GM19372 (cell line): ENCODE results near the gene IRF4.

Experiments
- ATAC-seq: cut with Tn5 transposase; IDR thresholded peaks from one replicate; pipeline ENCODE4 v1.9.1; 2021; ENCODE audit warnings: mild to moderate bottlenecking, low read depth, moderate library complexity; ENCODE audit not compliant: unreplicated experiment

The IRF4 gene

DNA sequence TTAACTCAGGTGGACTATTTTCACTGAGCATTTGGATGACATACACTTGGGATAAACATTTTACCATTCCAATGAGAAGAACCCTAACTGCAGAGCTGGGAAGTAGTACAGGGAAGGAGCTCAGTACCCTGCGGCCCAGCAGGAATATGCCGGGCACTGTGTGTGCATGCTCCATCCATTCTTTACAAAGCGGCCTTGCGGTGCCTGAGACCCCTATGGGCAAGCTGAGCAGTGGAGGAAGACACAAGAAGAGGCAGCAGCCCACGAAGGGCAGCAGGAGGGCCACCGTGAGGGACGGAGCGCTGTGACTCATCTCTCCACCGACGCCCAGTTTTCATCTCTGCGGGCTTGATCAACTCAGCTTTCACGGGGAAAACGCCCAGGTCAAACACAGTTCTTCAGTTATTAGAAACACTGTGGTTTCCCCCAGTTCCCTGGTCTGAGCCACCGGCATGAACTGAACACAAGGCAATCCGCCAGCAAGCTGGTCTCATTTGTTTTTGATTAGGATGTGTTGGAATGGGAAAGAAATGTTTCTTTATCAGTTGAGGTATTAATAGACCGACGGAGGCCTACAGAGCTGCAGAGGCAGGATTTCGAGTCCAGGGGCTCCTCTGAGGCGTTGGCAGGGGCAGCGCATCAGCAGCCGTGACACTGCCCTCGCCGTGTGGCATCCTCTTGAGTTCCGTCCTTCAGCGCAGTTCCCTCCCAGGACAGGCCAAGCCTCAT is 44.9 kb downstream of the IRF4 start:
- ATAC-seq: no peak

DNA sequence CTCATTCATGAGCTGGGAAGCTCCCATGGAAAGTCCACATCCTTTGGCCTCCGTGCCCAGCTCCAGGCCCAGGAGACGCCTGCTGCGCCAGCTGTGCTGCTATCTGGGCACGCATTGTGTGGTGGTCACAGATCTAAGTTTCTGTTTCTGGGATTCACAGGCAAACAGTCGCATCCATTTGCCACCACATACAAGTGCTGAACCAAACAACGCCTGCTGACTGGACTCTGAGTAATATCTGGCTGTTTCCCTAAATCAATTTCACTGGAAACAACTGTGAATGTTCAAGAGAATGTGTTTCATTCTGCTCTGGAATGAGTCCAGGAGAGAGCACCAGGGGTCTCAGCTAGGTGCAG is 45.5 kb downstream of the IRF4 start:
- ATAC-seq: no peak

DNA sequence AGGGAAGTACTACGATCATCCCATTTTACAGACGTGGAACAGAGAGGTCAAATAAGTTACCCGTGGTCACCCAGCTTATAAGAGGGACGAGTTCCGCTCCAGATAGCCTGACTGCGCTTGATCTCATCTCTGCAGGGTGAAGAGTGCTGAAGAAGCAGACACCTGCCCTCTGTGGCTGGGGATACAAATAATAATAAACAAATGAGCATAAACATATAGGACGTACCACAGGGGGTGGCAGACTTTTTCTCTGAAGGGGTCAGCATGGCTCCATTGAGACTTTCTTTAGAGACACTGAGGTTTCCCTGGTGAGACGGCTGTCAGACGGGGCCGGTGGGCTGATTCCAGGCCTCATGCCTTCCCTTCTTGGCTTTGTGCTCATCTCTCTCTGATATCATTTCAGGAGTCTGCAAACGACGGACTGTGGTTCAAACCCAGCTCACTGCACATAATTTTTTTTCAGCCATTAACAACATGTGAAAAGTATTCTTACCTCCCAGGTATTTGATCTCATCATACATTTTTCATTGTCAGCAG is 47.1 kb downstream of the IRF4 start:
- no peak for ATAC-seq

DNA sequence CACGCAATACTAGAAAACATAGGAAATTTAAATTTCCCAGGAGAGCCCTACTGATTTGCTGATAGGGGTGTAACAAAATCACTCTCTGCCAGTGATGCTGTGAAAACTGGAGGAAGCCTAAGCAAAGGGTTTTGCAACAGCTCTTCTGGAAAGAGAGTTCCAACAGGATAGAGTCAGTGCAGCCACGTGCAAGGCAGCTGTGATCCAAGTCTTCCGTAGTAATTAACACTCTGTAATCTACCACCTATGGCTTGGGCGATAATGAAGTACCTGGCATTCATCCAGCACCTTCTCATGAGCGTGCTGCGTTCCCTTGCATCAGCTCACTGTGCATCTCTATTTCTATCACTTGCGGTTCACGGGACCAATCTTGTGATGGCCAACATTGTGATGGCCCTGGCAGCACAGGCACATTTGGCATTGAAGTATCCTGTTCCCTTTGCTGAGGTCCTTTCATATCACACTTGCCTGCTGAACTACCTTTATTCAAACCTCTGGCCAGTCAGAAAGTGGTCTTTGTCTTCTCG is 48.2 kb downstream of the IRF4 start:
- no peak for ATAC-seq

DNA sequence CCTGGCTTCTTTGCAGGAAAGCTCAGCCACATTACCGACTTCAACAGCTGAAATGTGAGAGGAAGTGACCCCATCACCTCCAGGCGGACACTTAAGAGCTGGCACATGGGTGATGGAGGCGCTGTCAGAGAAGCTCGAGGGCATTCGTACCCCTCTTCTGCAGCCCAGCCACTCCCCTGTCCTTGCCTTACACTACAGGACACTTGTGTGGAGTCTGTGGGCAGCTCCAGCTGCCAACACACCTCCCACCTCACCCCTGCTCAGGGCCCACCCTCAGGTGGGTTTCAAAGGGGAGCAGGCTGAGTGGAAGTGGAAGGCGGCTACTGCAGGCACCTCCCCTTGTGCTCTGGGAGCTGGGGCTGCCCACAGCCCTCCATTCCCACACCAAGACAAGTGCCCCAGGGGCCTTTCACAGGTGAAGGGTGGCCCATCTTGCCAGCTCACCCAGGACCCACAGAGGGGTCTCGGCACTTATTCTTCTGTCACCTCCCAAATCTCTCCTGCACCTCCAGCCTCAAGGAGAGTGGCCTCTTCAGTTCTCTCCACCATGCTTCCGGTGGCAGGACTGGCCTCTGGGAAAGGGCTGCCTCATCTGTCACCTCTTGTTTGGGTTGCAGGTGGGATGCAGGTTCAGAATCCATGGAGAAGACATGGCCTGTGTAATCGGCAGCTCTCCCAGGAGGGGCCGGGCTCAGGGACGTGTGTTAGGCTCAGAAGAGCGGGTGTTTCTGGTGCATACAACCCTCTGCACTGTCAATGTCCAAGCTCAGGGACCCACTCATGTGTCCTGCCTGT is 49.8 kb downstream of the IRF4 start:
- no peak for ATAC-seq

DNA sequence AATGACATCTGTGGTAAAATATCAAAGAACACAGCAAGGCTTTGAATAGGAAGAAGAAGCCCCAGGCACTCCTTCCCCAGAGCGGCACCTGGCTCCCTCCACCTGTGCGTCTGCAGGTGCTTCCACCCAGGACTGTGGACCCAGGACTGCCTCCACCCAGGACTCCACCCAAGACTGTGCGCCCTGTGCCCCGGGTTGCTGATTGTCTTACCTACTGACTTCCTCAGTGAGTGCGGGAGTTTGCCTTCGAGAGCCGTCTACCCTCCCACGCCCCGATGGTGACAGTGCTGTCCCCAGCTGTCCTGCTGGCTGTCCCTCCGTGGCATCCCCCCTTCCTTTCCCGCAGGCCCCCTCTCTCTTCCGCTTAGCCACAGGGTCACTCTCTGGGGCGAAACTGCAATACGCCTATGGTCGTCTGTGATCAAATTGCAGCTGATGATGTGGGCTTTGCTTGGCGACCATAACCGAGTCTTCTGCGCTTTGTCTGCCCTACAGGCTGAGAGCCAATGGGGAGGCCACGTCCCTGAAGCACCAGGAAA is 52.1 kb downstream of the IRF4 start:
- ATAC-seq: no peak

DNA sequence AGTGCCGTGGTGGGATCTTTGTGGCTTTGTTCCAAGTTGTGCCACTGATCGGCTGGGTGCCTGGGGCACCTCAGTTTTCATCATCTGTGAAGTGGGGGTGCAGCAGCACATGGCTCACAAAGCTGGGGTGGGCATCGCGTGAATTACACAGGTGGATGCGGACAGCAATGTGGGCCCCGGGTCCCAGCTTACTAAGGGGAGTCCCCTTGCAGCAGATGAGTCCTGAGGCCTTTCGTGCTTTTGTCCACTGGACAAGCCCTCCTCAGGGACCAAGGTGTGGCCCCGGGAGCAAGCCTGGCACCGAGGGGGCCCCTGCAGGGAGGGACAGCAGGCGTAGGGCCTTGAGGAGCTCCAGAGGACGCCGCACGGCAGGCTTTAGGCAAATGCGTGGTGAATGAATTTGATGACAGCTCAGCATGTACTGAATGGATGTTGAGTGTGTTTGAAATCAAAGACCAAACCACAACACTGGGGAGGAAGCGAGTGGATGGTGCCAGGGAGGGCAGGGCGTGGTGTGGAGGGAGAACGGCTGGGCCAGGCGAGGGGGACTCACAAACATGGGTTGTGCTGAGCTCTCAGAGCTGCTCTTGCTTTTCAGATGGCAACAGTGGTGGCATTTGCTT is 53.2 kb downstream of the IRF4 start:
- ATAC-seq: no peak

DNA sequence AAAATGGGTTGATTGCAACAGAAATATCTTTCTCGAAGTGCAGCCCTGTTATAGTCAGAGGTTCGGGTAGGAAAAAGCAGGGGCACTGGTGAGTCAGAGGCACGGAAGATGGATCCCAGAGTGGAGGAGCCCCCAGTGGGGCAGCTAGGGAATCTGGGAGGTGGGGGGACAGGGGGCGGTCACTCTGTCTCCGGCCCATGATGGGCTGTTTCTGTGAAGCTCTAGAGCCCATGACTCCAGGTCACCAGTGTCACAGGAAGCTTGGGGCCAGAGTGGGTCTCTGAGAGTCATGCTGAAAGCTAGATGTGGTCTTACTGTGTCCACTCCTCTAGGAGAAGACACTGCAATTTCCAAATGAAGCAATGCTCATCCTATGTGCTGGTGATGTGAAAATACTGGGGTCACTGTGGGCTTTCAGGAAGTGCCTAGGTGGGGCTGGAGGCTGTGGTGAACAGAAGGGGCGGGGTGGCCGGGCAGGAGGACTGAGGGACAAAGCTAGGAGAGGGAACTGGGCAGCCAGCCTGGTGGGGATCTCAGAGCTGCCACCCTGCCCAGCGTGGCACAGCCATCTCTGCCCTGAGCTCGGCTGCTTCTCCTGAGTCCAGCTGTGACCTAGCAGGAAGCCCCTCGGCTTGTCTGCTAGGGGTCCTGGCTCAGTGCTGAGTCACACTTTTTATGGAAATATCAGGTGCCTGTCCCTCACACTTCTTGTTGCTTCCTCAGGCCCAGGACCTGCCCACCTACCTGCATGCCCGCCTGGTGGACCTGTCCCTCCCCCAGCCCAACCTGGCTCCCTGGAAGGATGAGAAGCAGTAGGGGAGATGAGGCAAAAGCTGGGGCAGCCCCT is 54.2 kb downstream of the IRF4 start:
- no peak for ATAC-seq

DNA sequence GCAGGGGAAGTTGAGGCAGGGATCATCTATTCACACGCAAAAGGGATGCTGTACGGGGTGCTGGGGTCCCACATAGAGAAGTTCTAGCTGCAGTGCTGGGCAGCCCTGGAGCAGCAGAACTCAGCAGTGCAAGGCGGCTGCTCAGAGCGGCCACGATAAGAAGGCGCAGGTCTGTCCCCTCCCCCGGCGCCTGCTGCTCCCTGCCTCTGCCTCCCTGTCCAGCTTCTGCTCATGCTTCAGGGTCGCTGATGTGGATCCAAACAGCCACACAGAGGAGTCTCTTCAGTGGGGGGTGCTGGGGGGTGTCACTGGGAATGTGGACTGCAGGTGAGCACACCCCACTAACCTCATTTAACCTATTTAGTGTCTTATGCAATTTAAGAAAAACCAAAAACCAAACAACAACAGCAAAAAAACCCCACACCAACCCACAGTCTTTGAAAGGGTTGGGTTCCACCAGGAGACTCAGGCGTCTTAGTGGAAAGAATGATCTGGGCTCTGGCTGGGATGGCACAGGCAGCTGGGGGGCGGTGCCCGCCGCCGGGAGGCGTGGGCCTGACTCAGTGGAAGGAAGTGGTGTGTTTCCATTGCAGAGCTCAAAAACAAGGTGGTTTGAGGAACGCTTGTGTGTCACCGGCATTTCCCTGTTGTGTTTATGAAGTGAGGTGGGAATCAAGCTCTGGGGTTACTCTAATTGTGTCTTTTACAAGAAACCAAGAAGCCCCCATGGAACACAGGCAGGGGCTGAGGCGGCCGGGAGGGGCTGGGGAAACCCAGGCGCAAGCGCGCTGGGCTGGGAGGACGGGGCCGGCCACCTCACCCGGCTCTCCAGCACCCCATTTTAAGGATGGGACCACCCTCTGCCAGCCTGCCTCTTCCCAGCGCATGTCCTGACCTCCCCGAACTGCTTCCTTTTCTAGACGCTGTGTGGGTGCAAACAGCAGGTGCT is 55.1 kb downstream of the IRF4 start:
- no peak for ATAC-seq

DNA sequence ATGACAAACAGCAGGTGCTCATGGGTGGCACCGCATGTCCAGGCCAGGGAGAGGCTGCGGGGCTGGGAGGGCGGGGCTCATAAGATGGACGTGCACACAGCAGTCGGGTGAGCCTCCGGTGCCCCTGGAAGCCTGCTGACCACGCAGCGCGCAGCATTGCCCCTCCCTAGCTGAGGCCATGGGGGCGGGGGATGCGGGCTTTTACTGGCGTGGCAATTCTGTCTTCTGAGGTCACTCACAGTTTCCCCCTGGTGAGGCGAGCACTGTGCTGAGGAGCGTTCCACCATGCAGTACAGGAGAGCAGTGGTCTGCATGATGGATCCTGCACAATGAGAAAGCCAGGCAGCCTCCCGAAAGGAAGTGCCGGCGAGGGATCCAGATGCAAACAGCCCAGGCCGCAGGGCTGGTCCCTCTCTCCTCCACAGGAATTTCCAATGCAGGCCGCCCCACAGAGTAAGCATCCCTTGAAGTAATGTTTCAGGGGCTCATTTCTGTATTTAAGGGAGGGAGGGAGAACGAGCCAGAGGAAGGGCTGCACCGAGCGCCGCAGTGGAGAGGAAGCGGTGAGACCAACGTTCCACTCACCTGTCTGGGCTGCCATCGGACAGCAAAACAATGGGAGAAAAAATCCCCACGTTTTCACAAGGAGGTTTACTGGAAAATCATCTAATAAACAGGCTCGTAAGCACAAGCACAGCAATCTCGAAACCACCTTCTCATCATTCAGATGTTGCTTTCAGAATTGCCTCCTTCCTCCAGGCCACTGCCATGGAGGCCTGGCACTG is 56.0 kb downstream of the IRF4 start:
- no peak for ATAC-seq

DNA sequence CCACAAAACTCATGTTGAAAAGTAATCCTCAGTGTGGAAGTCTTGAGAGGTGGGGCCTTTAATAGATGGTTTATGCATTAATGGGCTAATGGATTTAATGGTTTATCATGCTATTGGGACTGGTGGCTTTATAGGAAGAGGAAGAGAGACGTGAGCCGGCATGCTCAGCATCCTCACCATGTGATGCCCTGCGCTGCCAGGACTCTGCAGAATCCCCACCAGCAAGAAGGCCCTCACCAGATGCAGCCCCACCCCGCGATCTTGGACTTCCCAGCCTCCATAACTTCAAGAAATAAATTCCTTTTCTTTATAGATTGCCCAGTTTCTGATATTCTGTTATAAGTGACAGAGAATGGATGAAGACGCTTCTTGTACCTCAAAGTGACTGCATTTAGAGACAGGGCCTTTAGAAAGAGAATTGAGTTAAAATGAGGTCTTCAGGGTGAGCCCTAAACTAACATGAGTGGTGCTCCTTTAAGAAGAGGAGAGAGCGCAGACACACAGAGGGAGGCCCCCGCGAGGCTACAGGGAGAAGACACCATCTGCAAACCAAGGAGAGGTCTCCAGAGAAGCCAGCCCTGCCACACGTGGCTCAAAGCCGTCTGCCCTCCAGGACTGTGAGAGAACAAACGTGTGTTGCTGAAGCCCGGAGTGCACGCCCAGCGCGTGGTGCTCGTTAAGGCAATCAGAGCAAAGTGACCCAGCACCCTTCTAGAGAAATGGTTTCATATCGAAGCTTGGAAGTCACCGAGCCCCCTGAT is 56.9 kb downstream of the IRF4 start:
- ATAC-seq: no peak

DNA sequence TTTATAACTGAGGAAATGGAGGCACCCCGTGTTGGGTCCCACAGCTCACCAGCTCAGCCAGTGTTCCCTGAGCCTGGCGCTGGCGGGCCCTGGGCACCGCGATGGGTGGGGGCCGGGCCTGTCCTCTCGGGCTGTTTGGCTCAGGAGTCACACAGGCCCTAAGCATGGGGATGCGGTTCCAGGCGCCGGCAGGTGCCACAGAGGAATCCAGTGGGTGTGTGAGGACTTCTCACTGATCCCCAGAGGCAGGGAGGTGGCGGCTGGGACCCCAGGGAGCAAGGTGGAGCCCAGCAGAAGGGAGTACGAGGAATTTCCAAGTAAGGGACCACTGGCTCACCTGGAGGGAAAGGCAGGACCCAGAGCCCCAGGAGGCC is 57.5 kb downstream of the IRF4 start:
- ATAC-seq: no peak

DNA sequence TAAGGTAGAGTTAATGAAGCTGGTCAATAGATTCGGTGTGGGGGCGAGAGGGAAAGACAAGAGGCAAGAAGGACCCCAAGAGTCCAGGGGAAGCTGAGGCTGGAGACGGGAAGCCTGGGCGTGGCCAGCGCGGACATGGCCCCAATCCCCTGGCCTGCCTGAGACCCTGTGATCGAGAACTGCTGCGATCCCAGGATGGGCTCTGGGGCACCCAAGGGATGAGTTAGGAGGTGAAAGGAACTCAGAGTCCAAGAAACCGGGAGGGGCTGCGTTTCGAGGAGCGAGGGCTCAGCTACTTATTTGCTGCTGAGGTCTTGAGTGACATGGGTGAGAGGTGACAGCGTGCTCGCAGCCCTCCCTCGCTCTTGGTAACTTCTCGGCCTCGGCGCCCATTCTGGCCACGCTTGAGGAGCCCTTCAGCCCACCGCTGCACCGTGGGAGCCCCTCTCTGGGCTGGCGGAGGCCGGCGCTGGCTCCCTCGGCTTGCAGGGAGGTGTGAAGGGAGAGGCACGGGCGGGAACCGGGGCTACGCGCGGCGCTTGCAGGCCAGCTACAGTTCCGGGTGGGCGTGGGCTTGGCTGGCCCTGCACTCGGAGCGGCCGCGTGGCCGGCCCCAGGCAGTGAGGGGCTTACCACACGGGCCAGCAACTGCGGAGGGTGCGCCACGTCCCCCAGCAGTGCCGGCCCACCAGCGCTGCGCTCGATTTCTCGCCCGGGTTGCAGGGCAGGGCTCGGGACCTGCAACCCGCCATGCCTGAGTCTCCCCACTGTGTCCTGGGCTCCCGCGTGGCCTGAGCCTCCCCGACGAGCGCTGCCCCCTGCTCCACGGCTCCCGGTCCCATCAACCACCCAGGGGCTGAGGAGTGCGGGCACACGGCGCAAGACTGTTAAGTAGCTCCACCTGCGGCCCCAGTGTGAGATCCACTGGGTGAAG is 58.2 kb downstream of the IRF4 start:
- ATAC-seq: no peak

DNA sequence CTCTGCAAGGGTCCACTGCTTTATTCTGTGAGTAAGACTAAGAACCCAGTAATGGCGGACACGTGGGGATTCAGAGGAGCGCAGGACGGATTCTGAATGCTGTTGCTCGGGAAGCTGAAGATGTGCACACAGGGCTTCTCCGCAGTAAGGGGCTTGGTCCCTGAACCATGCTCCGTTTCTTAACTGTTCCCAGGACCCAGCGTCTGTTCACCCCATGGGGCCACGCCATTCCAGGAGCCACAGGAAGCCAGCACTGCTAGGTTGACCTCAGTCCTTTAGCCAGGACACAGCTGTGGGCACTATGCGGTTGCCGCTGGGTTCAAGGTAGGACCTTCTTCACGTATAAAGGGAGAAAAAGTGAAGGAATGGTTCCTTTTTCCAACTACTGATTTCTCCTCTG is 59.8 kb downstream of the IRF4 start:
- ATAC-seq: no peak

DNA sequence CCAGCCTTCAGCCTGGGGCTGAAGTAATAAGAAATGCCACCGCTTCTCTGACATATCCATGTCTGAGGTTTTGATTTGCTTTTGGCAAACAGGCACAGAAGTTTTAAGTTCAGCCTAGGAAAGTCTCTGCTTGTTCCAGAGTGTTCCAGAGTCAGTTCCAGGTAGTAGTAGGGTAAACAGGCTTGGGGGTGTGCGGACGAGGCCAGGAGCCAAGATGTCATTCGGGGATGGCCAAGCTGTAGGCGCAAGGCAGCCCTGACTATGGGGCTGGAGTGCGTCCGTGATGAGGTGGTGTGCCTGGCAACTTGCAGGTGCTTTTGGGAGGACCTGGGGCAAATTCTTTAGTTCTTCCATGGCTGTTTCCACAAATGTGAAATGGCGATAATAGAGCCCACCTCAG is 60.3 kb downstream of the IRF4 start:
- ATAC-seq: no peak

DNA sequence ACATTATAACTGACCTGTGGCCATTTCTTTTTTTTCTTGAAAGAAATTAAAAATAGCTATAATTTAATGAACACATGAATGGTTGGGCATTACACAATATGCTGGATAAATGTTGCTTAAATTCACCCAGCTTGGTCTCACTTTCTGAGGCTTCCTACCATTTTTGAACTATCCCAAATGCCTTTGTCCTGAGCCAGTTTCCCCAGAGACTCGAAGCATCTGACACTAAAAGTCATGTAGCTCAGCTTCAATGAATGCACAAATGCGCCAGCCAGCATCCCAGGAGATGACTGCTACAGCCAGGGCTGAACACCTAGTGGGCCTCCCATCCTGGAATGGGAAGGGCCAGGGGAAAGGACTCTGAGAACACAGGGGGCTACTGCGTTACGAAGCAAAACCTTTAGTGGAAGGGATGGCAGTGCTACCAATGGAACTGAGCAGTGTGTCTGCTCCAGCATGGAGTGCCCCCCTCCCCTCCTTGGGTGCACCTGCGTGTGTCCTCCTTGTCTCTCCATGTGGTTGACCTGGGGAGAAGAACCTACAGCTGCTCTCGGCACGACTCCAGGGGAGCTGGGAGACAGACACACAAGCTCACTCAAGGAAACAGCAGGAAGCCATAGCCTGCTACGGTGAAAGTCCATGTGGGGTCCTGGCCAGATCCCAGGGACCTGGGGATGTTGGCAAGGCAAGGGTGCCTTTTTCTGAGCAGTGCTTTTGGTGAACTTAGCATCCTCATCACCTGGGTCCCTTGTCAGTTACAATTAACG is 60.9 kb downstream of the IRF4 start:
- ATAC-seq: no peak
